HepG2 (cell line): ENCODE results near the gene SLC35B4. TPM values are rescaled to one million over a fixed set of nuclear protein-coding genes. Genes with fewer than 3 reads are reported as not detected.

Experiments
- ATAC-seq: fragments of 200-7000 bp; cut with Tn5 transposase; 3 replicates; pipeline ENCODE4 v1.9.1; 2020; ENCODE audit warnings: mild to moderate bottlenecking, moderate library complexity
- BruUV-seq: library from RNA; stranded (reverse); fragments of 400-500 nt; replicated peaks from 2 replicates; lab custom pipeline; 2021; lab: Mats Ljungman, UMichigan
- CTCF ChIA-PET: fragments of 300-600 bp; formaldehyde crosslinking; extraction: SDS; loops from one replicate; lab custom pipeline; 2021; ENCODE audit warnings: low total read pairs, inconsistent platforms, low intra/inter-chr PET ratio; lab: Yijun Ruan, JAX
- POLR2A ChIA-PET: fragments of 350-600 bp; sonication (Branson Sonifier 250); formaldehyde crosslinking; loops from one replicate; lab custom pipeline; 2020; ENCODE audit warnings: antibody characterized with exemption, inconsistent platforms; lab: Yijun Ruan, JAX
- DNase-seq: peaks from one replicate; pipeline ENCODE4 v3.0.0-alpha.2; 2015; ENCODE audit warnings: low spot score
- FAIRE-seq: peaks from 3 replicates; lab custom pipeline; 2011; peaks lifted over from hg19 to GRCh38; lab: Jason Lieb, UNC
- H2AFZ ChIP-seq: one replicate; pipeline ENCODE4 v1.6.1; 2011; ENCODE audit warnings: low read length, inconsistent platforms
- H3K27ac ChIP-seq: fragments of 300-600 bp; 3 replicates; pipeline ENCODE4 v1.8.0; 2011; ENCODE audit warnings: mixed run types, mild to moderate bottlenecking, mixed read lengths, low read length, inconsistent platforms; ENCODE audit not compliant: insufficient read depth; ENCODE audit errors: extremely low read length
- H3K27me3 ChIP-seq, 2 experiments: fragments of 200-600 bp in 1 of 2; 2 replicates in 1 of 2; 3 replicates in 1 of 2; pipeline versions ENCODE4 v1.6.0 to v1.8.0; 2011; ENCODE audit warnings: low read length in 2 of 2, mild to moderate bottlenecking in 2 of 2, moderate library complexity in 2 of 2, inconsistent platforms in 1 of 2; ENCODE audit not compliant: insufficient read depth in 2 of 2, control insufficient read depth in 1 of 2
- H3K36me3 ChIP-seq, 2 experiments: fragments of 200-600 bp in 1 of 2; replicated peaks in 1 of 2; 2 replicates in 1 of 2; 3 replicates in 1 of 2; pipeline versions ENCODE4 v1.5.1 to v1.8.0; 2011; ENCODE audit warnings: low read length in 2 of 2, inconsistent platforms in 1 of 2; ENCODE audit not compliant: insufficient read depth in 2 of 2, control insufficient read depth in 1 of 2
- H3K4me1 ChIP-seq: 2 replicates; pipeline ENCODE4 v1.5.1; 2012; ENCODE audit warnings: low read length, inconsistent platforms; ENCODE audit not compliant: insufficient read depth
- H3K4me2 ChIP-seq: 2 replicates; pipeline ENCODE4 v1.6.0; 2011; ENCODE audit warnings: low read depth, low read length, inconsistent platforms
- H3K4me3 ChIP-seq, 3 experiments: fragments of 200-600 bp in 1 of 3; sonication (generic), shearing (Covaris generic) in 1 of 3; replicated peaks in 1 of 3; 2 replicates each; pipeline ENCODE4 v1.5.1; 2011 to 2016; ENCODE audit warnings: low read length in 3 of 3, inconsistent platforms in 2 of 3, low read depth in 2 of 3, mild to moderate bottlenecking in 2 of 3, control low read depth in 1 of 3, mixed read lengths in 1 of 3; ENCODE audit not compliant: insufficient read depth in 1 of 3
- H3K79me2 ChIP-seq: one replicate; pipeline ENCODE4 v1.6.1; 2011; ENCODE audit warnings: low read length, inconsistent platforms; ENCODE audit not compliant: insufficient read depth
- H3K9ac ChIP-seq: 2 replicates; pipeline ENCODE4 v1.6.0; 2011; ENCODE audit warnings: mild to moderate bottlenecking, low read depth, low read length, inconsistent platforms; ENCODE audit not compliant: insufficient read depth
- H3K9me3 ChIP-seq: 2 replicates; pipeline ENCODE4 v1.5.1; 2012; ENCODE audit warnings: mild to moderate bottlenecking, low read length
- H4K20me1 ChIP-seq: 2 replicates; pipeline ENCODE4 v1.6.0; 2011; ENCODE audit warnings: inconsistent platforms, mild to moderate bottlenecking, low read length, moderate library complexity; ENCODE audit not compliant: insufficient read depth
- CEBPB ChIP-seq: IDR thresholded peaks from 2 replicates; pipeline ENCODE4 v1.6.1; 2011; ENCODE audit warnings: low read depth, low read length, improper control_type of control experiment, borderline replicate concordance
- HDAC2 ChIP-seq: sonication (generic); formaldehyde crosslinking; IDR thresholded peaks from 2 replicates; pipeline ENCODE4 v1.4.0; 2020; ENCODE audit warnings: missing genetic modification reagents
- IRF2 ChIP-seq: IDR thresholded peaks from 2 replicates; pipeline ENCODE4 v1.6.1; 2018; ENCODE audit warnings: missing genetic modification reagents, missing compliant biosample characterization
- SMYD3 ChIP-seq: sonication (generic); formaldehyde crosslinking; IDR thresholded peaks from 2 replicates; pipeline ENCODE4 v1.8.1; 2023; ENCODE audit warnings: mild to moderate bottlenecking, missing genetic modification reagents
- ZBTB7B ChIP-seq: sonication (generic); formaldehyde crosslinking; IDR thresholded peaks from 2 replicates; pipeline ENCODE4 v1.4.0; 2020; ENCODE audit warnings: missing genetic modification reagents
- ZNF230 ChIP-seq: sonication (generic); formaldehyde crosslinking; IDR thresholded peaks from 2 replicates; pipeline ENCODE4 v1.4.0; 2020; ENCODE audit warnings: mild to moderate bottlenecking, missing genetic modification reagents
- ZNF34 ChIP-seq: sonication (generic); formaldehyde crosslinking; IDR thresholded peaks from 2 replicates; pipeline ENCODE4 v1.4.0; 2020; ENCODE audit warnings: mild to moderate bottlenecking, missing genetic modification reagents, borderline replicate concordance
- ZNF713 ChIP-seq: sonication (generic); formaldehyde crosslinking; IDR thresholded peaks from 2 replicates; pipeline ENCODE4 v1.4.0; 2020; ENCODE audit warnings: mild to moderate bottlenecking, missing genetic modification reagents
- ZNF841 ChIP-seq: sonication (generic); formaldehyde crosslinking; IDR thresholded peaks from 2 replicates; pipeline ENCODE4 v1.8.1; 2023; ENCODE audit warnings: missing genetic modification reagents, borderline replicate concordance
- ZSCAN12 ChIP-seq: sonication (generic); formaldehyde crosslinking; IDR thresholded peaks from 2 replicates; pipeline ENCODE4 v1.9.0; 2021; ENCODE audit warnings: mild to moderate bottlenecking, missing genetic modification reagents
- ZSCAN21 ChIP-seq: sonication (generic); formaldehyde crosslinking; IDR thresholded peaks from 2 replicates; pipeline ENCODE4 v1.8.0; 2022; ENCODE audit warnings: mild to moderate bottlenecking, missing genetic modification reagents, moderate library complexity, borderline replicate concordance
- WGBS: methylation state at CpG from one replicate; pipeline ENCODE4 v1.1.6; 2017; ENCODE audit warnings: low lambda C conversion rate; 5-methylcytosine and 5-hydroxymethylcytosine counted together
- in situ Hi-C: cut with HindIII; loops from 2 replicates; pipeline ENCODE4 v1.10.0; 2017; ENCODE audit warnings: low pct_unique_long_range_greater_than_20kb; ENCODE audit not compliant: extremely low pct_ligation_motif_present
- intact Hi-C: fragments of 100-400 bp; cut with micrococcal nuclease; formaldehyde crosslinking; loops from one replicate; pipeline ENCODE4 v1.10.0; 2022; ENCODE audit not compliant: unreplicated experiment
- polyA plus RNA-seq, 8 experiments: library from polyadenylated mRNA; depleted of rRNA in 3 of 8; stranded (reverse) in 7 of 8; unstranded in 1 of 8; fragments of >200 nt; fragmentation: Illumina TruSeq in 4 of 8; extraction: Trizol in 4 of 8; gene quantifications; 2 replicates each; pipeline versions ENCODE4 v1.2.1 to v1.2.3, GENCODE V29; 2011 to 2016; ENCODE audit warnings: low read depth in 4 of 8, missing spikeins in 1 of 8, mixed read lengths in 1 of 8; ENCODE audit not compliant: insufficient read depth in 1 of 8
- total RNA-seq, 5 experiments: library from RNA; depleted of rRNA; stranded (reverse); fragments of >200 nt; fragmentation: Illumina TruSeq; extraction: Trizol; gene quantifications; 2 replicates each; pipeline ENCODE4 v1.2.3, GENCODE V29; 2016; ENCODE audit warnings: low read depth in 1 of 5

SLC35B4 gene
- total and polyA plus RNA-seq, 2 of the 13 experiments (the other 11 are each of a cell fraction or from before 2014, with no cell fraction given), result 17.1 to 17.8 TPM

- CTCF ChIA-PET, result no interaction called here
- no peak for DNase-seq
- TF ChIP-seq SMYD3 (CRISPR knock-in tag), result no peak
- no peak for TF ChIP-seq ZNF841 (CRISPR knock-in tag)
- TF ChIP-seq CEBPB, result no peak
- no peak for TF ChIP-seq ZNF34 (CRISPR knock-in tag)
- TF ChIP-seq ZSCAN21 (CRISPR knock-in tag), result no peak
- TF ChIP-seq HDAC2, result no peak
- no peak for TF ChIP-seq ZSCAN12 (CRISPR knock-in tag)
- TF ChIP-seq IRF2, result no peak
- no peak for TF ChIP-seq ZBTB7B
- TF ChIP-seq ZNF713 (CRISPR knock-in tag), result no peak
- no peak for TF ChIP-seq ZNF230 (CRISPR knock-in tag)
Measured at GRCh38 chr7:134279336-134279735, 37.4 kb downstream of the SLC35B4 start.

More at GRCh38 chr7:134279336-134279735, 37.4 kb downstream of the SLC35B4 start:
- Histone ChIP-seq H3K27ac (no peak overlapping the region), H3K9ac (no peak overlapping the region), H3K79me2 (no peaks in the 10 kb centered on the region), H3K27me3 (no peaks in the 10 kb centered on the region), H3K4me3 (no peak overlapping the region), H3K36me3 (no peaks in the 10 kb centered on the region), H2AFZ (no peak overlapping the region), H3K9me3 (no peaks in the 10 kb centered on the region), H3K4me1 (peaks cover 6% of the 10 kb centered on the region; the same call in 1 of the 2 replicates), H3K4me2 (no peak overlapping the region), H4K20me1 (no peaks in the 10 kb centered on the region)
- no TSS peak for BruUV-seq
- ATAC-seq (no peak), FAIRE-seq (no peak)
- intact Hi-C loops (no loop called here), in situ Hi-C loops (no loop called here)
- WGBS, result 12% methylated on average over 3 of the region's 3 CpGs
- POLR2A ChIA-PET, result no interaction called here
